HG03159 (cell line): ENCODE results near the gene FMNL2.
A peak's percentile ranks its signal among the peaks of the same experiment; 100 is the strongest.

Experiments
- ATAC-seq: cut with Tn5 transposase; IDR thresholded peaks from one replicate; pipeline ENCODE4 v1.9.1; 2021; ENCODE audit warnings: mild to moderate bottlenecking, moderate library complexity; ENCODE audit not compliant: unreplicated experiment

The FMNL2 gene

DNA sequence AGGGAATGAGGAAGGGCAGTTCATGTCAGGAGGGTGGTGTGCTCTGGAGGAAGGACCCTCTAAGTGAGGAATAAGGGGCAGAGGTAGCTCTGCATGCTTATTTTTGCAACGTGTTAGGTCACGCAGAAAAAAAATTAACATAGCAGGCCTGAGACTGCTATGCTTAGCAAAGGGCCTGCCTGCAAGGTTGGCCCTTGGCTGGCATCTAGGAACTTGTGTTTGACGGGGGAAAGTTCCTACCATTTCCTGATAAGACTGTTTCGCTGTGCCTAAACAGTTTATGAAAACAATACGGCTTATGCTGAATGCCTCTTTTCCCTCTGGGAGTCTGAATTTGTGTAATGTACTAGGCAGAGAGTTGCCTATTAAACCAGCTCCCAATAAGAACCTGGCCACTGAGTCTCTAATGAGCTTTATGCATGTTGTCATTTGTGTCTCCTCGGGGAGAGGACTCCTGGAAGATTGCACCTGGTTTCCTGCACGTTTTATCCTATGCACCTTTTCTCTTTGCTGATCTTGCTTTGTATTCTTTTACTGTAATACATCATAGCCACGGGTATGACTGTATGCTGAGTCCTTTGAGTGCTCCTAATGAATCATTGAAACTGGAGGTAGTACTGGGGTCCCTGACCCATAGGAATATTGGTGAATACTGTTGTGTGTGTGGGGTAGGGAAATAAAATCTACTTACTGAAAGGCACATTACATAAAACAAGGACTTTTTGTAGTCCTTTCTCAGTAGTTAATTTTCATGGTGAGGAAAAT lies 213.3 kb downstream of the FMNL2 start:
- no peak for ATAC-seq

DNA sequence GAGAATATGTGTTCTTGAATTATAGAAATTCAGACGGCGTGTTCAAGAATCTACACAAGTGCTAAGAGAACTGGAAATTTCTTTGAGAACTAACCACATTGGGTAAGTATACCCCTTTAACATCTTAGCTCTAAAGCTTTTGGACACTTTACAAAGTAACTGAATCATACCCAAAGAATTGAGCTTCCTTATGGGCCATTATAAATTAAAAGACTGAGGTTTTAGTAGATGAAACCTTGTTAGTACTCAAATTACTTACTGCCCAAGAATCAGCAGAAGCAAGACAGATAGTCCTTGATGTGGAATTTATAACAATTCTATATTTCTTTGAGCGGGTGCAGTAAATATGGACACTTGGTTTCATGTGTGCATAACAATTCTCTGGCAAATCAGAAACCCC lies 214.0 kb downstream of the FMNL2 start:
- no peak for ATAC-seq

DNA sequence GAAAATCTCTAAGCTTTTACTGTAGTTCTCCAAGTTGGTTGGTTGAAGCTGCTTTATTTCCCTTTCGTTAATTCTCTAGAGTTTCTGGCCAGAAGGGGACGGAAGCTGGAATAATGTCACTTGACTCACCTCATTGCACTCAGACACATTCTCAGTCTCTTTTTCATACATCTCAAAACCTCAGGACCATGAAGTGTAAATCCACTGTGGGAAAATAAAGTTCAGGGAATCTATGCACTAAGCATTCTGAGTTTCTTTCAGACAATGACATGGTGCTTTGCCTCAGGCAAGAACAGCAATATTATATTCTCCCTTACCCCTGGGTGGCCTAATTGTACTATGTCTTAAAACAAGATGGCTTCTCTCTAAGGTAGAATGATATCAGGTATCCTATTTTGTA lies 214.4 kb downstream of the FMNL2 start:
- ATAC-seq: no peak

DNA sequence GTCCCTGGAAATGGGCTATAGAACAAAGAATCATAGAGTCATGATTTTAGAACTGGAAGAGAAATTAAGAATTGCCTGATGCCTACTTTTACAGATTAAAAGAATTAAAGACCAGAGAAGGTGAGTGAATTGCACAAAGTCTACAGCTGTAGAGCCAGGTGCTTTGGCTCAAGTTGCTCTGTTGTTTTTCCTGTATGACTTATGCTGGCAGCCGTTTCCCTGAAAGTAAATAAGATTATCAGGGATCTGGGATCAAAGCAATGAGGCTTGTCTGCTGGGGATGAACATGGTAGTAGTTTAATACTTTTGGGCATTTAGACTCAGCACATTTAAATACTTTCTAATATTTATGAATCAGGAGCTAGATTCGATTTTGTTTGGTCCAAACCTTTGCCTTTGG lies 215.4 kb downstream of the FMNL2 start:
- no peak for ATAC-seq

DNA sequence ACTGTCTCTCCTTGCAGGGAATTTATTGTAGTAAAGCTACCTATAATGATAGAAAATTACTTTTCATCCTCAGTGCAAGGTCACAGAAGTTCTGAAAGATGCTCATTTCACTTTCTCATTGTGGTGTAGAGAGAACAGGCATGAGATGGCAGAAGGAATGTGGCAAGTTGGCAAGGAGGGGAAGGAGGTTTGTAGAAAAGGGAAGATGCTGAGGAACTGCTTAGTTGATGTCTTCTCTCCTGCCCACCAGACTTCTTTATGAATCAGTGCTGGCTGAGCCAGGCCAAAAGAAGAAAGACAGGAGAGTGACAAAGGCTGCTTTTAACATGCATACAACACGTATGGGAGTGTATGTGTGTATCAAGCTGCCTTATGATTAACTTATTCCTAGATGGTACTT lies 217.9 kb downstream of the FMNL2 start:
- no peak for ATAC-seq

DNA sequence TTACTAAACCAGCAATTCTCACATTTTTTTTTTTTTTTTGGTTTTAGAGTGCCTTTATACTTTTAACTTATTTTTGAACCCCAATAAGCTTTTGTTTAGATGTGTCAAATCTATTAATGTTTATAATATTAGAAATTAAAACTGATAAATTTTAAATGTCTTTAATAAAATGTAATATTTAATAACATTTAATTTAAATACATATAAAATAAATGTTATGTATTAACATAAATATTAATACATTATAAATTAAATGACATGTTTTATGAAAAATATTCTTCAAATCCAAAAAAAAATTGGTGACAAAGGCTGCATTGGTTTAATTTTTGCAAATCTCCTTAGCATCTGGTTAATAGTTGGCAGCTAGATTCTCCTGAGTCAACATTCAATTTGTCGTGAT lies 218.5 kb downstream of the FMNL2 start:
- ATAC-seq: no peak

DNA sequence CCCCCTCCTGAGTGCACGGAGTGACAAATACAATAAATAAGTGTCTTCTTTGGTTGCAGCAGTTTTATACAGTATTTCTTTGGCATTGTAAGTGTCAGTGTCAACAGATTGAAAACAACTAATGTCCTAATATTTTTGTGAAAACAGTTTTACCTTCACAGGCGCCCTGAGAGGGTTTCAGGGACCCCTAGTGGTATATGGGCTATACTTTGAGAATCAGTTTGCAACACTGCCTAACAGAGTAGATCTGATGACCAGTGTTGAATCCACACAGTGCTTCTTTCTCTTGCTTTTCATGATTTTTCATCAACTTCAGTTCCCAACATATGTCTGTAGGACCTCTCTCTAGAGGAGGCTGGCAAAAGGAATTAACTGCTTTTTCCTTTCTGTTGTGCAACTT lies 220.1 kb downstream of the FMNL2 start:
- ATAC-seq: no peak

DNA sequence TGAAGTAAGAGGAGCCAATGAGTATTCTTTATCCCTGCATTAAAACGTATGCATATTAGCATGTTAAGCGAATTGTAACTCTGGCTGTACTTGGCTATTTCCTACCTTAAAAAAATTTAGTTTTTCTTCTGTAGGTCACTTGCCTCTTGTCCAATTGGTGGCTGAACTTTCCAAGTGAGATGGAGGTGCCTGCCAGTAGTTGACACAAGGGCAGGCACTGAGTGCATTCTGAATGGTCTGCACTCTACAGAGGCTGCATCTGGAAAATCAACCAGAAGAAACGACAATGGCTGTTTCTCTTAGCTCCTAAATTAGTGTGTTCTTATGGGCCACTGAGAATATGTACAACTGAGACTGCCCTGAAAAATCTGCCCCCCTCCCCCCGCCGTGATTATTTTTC lies 221.5 kb downstream of the FMNL2 start:
- ATAC-seq: no peak

DNA sequence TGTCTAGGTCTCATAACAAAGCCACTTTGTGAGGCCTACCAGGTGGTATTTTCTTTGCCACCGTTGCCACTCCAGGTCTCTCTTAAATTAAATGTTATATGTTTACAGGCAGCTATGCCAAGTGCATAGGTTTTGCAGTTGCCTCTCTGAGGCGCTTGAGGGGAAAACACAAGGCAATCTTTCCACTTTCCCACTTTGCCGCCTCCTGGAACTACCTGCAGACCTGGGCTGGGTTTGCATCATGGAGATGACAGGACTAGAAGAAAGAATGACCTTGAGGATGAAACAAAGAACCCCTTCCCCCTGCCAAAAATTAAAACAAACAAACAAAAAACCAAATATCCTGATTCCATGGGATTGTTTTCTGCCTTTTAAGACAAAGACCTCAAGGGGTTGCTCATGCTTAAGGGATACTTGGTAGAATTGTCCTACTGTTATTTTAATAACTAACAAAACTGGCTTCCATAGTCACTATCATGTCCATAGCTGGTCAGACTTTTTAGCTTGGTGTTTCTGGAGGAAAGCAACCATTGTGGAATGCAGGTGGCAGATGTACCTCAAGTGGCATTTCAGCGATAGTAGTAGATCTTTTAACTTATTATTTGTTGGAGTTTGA lies 222.4 kb downstream of the FMNL2 start:
- ATAC-seq: no peak

DNA sequence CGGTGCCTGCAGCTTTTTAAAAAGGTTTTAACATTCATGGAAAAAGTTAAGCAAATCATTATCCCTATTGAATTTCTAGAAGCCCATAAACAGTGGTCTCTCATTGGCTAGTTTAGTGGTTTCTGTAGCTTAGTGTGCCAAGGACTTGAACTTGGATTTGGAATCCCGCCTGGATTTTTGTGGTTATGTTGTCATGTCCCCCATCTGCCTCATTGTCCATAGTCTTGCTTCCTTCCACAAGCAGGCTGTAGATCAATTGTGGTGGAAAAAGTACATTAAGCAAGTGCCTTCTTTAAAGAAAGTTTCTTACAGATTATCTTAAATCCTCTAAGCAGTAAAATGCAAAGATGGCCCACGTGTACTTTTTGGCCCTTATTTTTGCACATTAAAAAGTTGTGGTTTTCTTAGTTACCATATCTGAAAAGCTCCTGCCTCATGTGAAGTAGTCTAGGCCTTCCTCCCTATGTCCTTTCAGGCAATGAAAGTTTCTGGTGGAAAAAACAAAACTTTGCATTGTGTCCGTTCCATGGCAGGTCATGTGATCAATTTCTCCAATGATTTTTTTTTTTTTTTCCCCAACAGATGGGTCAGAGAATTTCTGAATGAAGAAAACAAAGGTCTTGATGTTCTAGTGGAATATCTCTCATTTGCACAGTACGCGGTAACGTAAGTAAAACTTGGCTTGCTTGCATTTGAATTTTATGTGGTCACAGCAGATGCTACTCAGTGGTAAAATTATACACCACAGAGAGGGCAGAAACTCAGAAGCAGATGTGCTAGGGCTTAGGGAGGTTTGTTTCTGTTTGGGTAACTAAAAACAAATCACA lies 223.4 kb downstream of the FMNL2 start:
- no peak for ATAC-seq

DNA sequence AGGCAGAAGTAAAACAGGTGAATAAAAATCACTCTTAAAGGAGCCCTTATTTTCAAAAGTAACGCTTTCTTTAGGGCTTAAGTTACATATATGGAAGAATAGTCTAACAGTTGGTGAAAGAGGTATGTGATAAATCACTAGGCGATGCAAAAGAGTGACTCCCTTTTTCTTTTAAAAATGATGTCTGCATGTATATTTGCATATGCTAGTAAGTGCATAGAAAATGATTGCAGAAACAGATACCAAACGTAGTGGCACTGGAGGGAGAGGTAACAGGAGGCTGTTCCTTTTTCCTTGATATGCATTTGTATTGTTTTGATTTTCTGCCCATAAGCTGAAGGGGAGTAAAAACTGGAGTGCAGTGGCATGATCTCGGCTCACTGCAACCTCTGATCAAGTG lies 224.0 kb downstream of the FMNL2 start:
- ATAC-seq: no peak

DNA sequence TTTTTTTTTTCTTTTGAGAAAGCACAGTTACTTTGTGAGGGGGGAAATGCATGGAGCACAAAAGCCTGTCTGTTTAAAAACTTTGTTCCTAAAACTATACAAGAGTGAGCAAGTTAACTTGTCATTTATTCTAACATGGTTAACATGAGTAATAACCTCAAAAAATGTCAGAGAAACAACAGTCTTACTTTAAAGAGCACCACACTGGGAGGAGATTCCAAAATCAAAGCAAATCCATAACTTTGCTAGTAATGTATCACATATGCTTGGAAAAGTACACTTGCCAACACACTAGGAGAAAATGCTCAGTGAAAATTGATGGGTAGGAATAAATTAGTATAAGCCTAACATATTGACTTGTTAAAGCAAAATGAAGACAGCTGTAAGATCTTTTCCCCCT lies 225.2 kb downstream of the FMNL2 start:
- ATAC-seq: no peak

DNA sequence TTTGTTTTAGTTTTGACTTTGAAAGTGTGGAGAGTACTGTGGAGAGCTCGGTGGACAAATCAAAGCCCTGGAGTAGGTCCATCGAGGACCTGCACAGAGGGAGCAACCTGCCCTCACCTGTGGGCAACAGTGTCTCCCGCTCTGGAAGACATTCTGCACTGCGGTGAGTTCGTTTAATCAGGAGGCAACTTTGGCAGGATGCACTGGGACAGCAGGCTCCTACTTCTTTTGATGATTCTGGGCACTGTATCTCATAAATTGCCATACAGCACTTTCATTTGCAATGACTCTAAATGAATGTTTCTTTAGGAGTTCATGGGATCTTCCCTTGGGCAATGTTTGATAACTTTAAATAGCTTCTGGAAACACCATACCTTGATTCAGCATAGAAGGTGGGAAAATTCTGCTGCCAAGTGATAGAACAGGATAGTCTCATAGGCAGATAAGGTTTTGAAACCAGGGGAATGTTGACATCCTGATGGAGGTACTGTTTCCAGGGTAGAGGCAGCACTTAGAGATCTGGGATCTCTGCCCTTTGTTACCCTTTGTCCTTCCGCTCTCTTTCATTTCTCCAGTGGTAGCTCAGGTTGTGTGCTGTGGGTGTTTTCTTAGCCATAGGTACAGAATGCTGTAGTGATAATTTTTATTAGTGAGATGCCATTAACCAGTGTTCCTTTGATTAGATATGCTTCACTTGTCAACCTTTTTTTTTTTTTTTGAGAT lies 226.1 kb downstream of the FMNL2 start:
- no peak for ATAC-seq

DNA sequence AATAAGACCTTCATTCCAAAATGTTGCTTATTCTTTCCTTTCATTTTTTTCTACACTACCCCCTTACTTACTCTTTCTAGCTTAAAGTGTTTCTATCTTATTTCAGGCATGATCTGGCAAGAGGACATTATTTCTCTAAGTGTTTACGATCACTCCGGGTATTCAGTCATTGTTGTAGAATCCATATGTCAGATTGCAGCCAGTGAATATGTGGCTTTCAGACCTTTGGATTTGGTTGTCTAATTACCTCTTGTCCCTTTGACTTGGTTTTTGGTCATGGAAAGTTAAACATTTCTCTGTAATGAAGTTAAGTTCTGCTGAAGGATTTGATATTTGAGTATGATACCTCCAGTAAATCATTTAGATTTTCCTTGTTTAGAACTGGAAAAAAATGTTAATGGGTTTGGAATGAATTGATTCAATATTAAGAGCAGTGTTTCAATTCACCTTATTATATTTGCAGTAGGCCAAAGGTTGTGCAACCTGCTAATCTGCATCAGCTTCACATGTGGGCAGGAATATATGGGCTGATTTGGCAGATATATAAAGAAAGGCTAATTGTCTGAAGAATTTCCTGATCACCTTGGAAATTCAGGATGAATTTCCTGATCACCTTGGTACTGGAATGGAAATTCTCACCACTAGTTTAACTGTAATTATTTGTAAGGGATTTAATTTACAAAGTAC lies 227.4 kb downstream of the FMNL2 start:
- no peak for ATAC-seq

DNA sequence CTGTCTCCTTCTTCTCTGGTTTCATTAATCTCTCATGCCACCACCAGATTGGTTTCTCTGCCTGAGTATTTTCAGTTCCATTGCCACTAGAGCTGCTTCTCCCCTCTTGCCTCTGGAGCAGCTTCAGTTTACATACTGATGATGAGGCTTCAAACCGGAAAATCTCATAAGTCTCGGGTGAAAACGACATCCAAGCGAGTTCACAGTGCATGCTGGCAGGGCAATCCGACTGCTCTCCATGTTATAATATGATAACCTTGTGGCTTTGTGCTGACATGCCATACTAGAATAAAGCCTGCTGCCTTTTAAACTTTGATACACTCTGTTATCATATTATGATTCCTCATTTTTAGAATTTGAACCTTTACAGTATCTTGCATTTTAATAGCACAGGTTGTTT lies 228.8 kb downstream of the FMNL2 start:
- no peak for ATAC-seq

DNA sequence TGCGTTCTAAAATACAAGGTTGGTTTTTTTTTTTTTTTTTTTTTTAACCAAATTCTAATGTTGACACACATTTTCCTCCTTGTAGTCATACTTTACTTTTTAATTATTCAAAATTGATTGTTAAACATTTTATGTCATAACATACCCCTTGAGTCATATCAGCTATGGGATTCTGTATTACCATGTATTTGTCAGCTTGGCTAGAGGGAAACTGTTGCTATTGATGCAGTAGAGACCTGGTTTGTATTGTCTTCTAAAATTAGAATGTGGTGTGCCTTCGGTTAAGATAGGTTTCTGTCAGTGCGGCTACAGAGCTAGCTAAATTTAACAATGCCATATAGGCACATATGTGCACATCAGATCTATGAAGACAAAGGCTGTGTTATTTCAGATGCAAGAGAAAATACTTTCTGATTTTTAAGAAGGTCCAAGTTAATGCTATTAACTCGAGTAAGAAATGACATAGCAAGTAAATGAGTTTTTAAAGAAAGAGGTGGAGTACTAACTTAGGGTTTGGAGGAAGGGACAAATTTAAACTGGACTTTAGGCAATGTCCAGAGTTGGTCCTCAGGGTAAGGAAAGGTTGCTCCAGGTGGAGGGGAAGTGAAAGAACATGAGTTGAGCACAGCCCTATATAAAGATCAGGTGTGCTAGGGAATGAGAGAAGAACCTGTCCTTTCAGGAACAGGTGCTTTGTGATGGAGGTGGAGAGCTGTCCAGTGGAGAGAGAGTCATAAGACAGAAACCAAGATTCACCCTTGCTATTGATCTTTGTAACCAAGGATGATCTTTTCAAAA lies 230.0 kb downstream of the FMNL2 start:
- ATAC-seq: peak; percentile 93

DNA sequence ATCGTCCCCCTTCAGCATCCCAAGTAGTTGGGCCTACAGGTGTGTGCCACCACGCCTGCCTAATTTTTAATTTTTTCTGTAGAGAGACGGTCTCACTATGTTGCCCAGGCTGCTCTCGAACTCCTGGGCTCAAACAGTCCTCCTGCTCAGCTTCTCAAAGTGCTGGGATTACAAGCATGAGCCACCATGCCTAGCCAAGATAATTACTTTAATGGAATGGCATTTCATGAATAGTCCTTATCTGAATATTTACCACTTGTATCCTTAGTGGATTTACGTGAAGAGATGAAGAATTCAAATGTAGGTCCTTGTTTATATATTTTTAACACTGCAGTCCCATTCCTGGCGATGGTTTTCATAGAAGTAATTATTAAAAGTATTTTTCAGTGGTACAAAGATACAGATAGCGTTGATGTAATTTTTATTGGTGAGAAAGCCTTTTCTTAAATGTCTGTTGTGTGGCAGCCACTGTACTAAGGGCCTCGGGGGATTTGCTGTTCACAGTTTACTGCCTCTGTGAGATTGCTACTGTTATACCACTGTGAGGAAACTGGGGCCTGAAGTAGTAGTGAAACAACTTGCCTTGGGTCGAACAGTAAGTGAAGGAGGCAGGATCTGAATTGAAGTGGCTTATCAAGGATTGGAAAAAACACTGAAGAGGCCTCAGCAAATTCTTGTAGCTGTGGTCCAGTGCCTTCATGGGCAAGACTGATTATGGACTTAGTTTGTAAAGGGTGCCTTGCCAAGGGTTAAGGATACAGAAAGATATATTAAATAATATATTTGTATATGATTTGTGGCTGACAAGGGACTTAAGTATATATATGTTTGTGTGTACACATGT lies 231.1 kb downstream of the FMNL2 start:
- ATAC-seq: peak; percentile 67

DNA sequence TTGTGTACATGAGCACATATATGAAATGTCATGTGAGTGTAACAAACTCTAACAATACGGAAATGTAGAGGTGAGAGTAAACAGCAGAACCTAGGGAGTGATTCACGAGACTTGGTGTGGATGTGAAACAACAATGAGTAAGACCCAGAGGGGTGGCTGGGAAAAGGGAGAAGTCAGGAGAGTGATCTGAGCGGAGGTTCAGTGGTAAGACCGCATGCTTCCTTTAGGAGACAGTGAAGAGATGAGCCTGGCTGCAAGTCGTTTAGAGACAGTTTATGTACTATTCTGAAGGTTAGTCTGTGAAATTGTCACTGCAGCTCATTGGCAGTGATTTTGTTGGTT lies 231.7 kb downstream of the FMNL2 start:
- peak; percentile 25 for ATAC-seq

DNA sequence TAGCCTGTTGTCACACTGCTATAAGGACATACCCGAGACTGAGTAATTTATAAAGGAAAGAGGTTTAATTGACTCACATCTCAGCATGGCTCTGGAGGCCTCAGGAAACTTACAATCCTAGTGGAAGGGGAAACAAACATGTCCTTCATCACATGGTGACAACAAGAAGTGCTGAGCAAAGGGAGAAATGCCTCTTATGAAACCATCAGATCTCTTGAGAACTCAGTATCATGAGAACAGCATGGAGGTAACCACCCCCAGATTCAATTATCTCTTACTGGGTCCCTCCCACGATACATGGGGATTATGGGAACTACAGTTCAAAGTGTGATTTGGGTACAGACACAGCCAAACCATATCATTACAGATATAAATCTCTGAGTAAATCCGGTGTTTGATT lies 233.6 kb downstream of the FMNL2 start:
- ATAC-seq: no peak
